ENCODE results near the gene MRPS5.

DNA sequence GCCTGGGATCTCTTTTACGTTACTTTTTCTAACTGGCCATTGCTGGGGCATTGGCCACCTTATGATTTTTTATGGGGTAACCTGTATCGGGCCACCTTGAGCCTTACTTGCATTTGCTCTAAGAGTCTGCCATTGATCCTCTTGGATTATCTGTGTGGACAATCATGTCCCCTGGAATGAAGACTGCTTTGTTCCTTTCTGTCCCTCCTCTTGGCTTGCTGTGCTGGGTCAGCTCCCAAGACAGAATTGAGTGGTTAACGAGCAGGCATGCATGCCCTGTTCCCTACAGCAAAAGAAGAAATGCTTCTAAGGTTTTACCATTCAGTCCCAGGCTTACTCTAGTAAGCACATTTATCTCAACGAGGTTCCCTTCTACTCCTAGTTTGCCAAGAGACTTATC, 49.8 kb downstream of the MRPS5 start:
- TF ChIP-seq, protein P1, sequence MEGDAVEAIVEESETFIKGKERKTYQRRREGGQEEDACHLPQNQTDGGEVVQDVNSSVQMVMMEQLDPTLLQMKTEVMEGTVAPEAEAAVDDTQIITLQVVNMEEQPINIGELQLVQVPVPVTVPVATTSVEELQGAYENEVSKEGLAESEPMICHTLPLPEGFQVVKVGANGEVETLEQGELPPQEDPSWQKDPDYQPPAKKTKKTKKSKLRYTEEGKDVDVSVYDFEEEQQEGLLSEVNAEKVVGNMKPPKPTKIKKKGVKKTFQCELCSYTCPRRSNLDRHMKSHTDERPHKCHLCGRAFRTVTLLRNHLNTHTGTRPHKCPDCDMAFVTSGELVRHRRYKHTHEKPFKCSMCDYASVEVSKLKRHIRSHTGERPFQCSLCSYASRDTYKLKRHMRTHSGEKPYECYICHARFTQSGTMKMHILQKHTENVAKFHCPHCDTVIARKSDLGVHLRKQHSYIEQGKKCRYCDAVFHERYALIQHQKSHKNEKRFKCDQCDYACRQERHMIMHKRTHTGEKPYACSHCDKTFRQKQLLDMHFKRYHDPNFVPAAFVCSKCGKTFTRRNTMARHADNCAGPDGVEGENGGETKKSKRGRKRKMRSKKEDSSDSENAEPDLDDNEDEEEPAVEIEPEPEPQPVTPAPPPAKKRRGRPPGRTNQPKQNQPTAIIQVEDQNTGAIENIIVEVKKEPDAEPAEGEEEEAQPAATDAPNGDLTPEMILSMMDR (conservative IDR thresholded peaks at IDR 0.05; ENCODE audit: low read depth, low read length): no peak
- TF ChIP-seq EZH2phosphoT487 (IDR thresholded peaks at IDR 0.05; ENCODE audit: borderline replicate concordance, low read length) (no peak), EZH2 (IDR thresholded peaks at IDR 0.05; ENCODE audit: low read length, unreplicated experiment) (no peak)
